Iris pigment epithelial cell (primary cell): ENCODE data around the gene ZNF888.
"Not testable (repeated sequence)": the region's sequence is repeated elsewhere in the genome, so short reads cannot be mapped to it uniquely, and the experiment has no call there.

ENCODE experiments used
- DNase-seq: peaks from one replicate; pipeline ENCODE4 v3.0.0-alpha.2; 2011; ENCODE audit warnings: low read depth

ZNF888 gene

DNA sequence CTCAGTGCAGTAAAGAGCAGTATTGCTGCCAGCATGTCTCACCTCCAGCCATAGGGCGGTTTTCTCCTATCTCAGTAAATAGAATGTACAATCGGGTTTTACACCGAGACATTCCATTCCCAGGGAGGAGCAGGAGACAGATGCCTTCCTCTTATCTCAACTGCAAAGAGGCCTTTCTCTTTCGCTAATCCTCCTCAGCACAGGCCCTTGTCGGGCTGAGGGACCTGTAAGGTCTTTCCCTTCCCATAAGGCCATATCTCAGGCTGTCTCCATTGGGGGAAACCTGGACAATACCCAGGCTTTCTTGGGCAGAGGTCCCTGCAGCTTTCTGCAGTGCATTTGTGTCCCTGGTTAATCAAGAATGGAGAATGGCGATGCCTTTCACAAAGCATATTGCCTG, 50.2 kb downstream of the ZNF888 start:
- DNase-seq: not testable (repeated sequence)

- no peak for DNase-seq
Measured at GRCh38 chr19:52871466-52871865, 51.8 kb downstream of the ZNF888 start.

- DNase-seq: not testable (repeated sequence)
Measured at GRCh38 chr19:52868031-52868430, 55.2 kb downstream of the ZNF888 start.

DNA sequence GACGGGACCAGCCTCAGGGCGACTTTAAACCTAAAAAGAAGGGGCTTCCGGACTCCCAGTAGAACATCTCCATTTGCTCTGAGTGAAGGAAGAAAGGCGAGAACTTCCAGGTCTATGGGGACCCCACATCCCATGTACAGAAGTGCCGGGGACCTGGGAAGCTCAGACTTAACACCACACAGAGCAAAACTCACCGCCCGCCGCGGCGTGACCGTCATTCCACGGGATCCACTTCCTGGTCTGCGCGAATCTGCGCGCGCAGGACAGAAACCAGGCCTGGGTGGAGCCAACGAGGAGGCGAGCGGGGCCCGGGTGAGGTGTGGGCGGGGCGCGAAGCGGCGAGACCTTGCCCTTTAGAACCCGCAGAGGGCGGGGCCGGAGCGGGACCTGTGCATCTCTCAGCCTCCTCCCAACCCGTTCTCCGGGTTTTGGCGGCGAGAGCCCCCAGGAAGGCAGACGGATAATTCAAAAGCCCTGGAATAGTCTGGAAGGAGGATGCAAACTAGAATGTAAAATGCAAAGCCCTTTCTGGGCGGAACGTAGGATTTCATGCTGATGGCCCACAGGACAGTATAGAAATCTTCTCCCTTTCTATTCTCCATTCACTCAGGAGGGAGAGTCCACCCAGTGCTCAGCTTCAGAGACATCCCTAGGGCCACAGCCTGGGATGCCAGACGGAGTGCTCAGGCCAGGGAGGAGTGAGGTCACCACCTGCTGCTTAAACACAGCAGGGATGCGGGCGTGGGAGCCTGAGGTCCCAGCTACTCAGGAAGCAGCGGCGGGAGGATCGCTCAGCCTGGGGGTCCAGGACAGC, 65.6 kb downstream of the ZNF888 start, which contains the start of gene ZNF468:
Gene ZNF468 (minus strand): TSS at position 242 of the 814 bp plus-strand sequence. CDS start 3,347 bp downstream, outside the sequence.
- DNase-seq: peak; percentile 64

- DNase-seq: peak; percentile 24
Measured at GRCh38 chr19:52856540-52857377, 66.5 kb downstream of the ZNF888 start.
